Gastrocnemius medialis (tissue), 4 donors: ENCODE data around the gene TF.

Source experiments
- POLR2A ChIP-seq, 2 donors: fragments of 450-650 bp; IDR thresholded peaks; one replicate each; pipeline ENCODE4 v1.6.1; 2017; ENCODE audit warnings: antibody characterized with exemption in 2 of 2, mild to moderate bottlenecking in 2 of 2, moderate library complexity in 2 of 2
- TF ChIP-seq, protein P1 (sequence below), 5 experiments: fragments of 450-650 bp in 3 of 5; fragments of 200-600 bp in 2 of 5; sonication (generic) in 2 of 5; IDR thresholded peaks in 4 of 5; conservative IDR thresholded peaks in 1 of 5; 1 replicate in 4 of 5; 2 replicates in 1 of 5; pipeline ENCODE4 v1.5.1; 2016 to 2019; ENCODE audit warnings: antibody characterized with exemption in 5 of 5, mild to moderate bottlenecking in 3 of 5, moderate library complexity in 3 of 5

- TF ChIP-seq, protein P1, sequence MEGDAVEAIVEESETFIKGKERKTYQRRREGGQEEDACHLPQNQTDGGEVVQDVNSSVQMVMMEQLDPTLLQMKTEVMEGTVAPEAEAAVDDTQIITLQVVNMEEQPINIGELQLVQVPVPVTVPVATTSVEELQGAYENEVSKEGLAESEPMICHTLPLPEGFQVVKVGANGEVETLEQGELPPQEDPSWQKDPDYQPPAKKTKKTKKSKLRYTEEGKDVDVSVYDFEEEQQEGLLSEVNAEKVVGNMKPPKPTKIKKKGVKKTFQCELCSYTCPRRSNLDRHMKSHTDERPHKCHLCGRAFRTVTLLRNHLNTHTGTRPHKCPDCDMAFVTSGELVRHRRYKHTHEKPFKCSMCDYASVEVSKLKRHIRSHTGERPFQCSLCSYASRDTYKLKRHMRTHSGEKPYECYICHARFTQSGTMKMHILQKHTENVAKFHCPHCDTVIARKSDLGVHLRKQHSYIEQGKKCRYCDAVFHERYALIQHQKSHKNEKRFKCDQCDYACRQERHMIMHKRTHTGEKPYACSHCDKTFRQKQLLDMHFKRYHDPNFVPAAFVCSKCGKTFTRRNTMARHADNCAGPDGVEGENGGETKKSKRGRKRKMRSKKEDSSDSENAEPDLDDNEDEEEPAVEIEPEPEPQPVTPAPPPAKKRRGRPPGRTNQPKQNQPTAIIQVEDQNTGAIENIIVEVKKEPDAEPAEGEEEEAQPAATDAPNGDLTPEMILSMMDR (IDR thresholded peaks at IDR 0.05 in 4 of 5, conservative IDR thresholded peaks at IDR 0.05 in 1 of 5): no peak
- no peak for TF ChIP-seq POLR2A (IDR thresholded peaks at IDR 0.05)
Observed at GRCh38 chr3:133820889-133821675, 74.9 kb downstream of the TF start.
